GM23338 (cell line): ENCODE results near the gene IFIT5.
"Not testable (repeated sequence)": the region's sequence is repeated elsewhere in the genome, so short reads cannot be mapped to it uniquely, and the experiment has no call there.

Experiments used
- CREB1 ChIP-seq: fragments of 250-450 bp; sonication (Bioruptor Pico); IDR thresholded peaks from 2 replicates; pipeline ENCODE4 v1.5.0; 2020; ENCODE audit warnings: low read depth, mild to moderate bottlenecking, moderate library complexity
- CTCF ChIP-seq, 2 experiments: fragments of 200-600 bp in 1 of 2; sonication (generic) in 1 of 2; conservative IDR thresholded peaks; 2 replicates each; pipeline versions ENCODE4 v1.5.1 to v1.6.1; 2016 to 2017; ENCODE audit warnings: antibody characterized with exemption in 2 of 2, low read depth in 2 of 2, mild to moderate bottlenecking in 2 of 2, moderate library complexity in 1 of 2
- ETS1 ChIP-seq: IDR thresholded peaks from 2 replicates; pipeline ENCODE4 v1.6.1; 2016; ENCODE audit warnings: antibody characterized with exemption
- EZH2 ChIP-seq: fragments of 200-600 bp; sonication (generic); IDR thresholded peaks from one replicate; pipeline ENCODE4 v1.8.0; 2017; ENCODE audit warnings: antibody characterized with exemption, mild to moderate bottlenecking, low read depth; ENCODE audit not compliant: unreplicated experiment
- EZH2phosphoT487 ChIP-seq: fragments of 200-600 bp; sonication (generic); IDR thresholded peaks from one replicate; pipeline ENCODE4 v1.8.1; 2018; ENCODE audit warnings: antibody characterized with exemption; ENCODE audit not compliant: unreplicated experiment
- JUNB ChIP-seq: IDR thresholded peaks from one replicate; pipeline ENCODE4 v1.6.1; 2016; ENCODE audit warnings: antibody characterized with exemption; ENCODE audit not compliant: unreplicated experiment
- POLR2AphosphoS5 ChIP-seq: IDR thresholded peaks from 2 replicates; pipeline ENCODE4 v1.6.1; 2016; ENCODE audit warnings: antibody characterized with exemption, low read depth
- REST ChIP-seq: IDR thresholded peaks from one replicate; pipeline ENCODE4 v1.6.1; 2018; ENCODE audit warnings: antibody characterized with exemption; ENCODE audit not compliant: unreplicated experiment
- ZNF114 ChIP-seq: fragments of 250-450 bp; sonication (Bioruptor Pico); IDR thresholded peaks from 2 replicates; pipeline ENCODE4 v1.5.0; 2020; ENCODE audit warnings: mild to moderate bottlenecking, moderate library complexity
- ZNF331 ChIP-seq: fragments of 250-450 bp; sonication (Bioruptor Pico); IDR thresholded peaks from 2 replicates; pipeline ENCODE4 v1.5.0; 2020; ENCODE audit warnings: low read depth, mild to moderate bottlenecking, moderate library complexity

DNA sequence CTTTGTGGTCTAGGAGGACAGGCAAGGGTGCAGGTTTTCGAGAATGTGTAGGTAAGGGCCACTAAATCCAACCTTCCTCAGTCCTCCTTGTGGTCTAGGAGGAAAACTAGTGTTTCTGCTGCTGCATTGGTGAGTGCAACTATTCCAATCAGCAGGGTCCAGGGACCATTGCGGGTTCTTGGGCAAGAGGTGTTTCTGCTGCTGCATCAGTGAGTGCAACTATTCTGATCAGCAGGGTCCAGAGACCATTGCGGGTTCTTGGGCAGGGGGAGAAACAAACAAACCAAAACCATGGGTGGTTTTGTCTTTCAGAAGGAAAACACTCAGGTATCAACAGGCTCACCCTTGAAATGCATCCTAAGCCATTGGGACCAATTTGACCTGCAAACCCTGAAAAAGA, 6.6 kb upstream of the IFIT5 start:
- TF ChIP-seq CTCF (conservative IDR thresholded peaks at IDR 0.05; ENCODE audit: low read depth in 2 of 2); POLR2AphosphoS5; EZH2; REST; EZH2phosphoT487; CREB1 (CRISPR knock-in tag); ZNF331 (CRISPR knock-in tag); JUNB; ETS1; ZNF114 (CRISPR knock-in tag): not testable (repeated sequence)
